HG03025 (cell line): Measurements from ENCODE around the gene ABHD16A.

ENCODE experiments used
- ATAC-seq: cut with Tn5 transposase; IDR thresholded peaks from one replicate; pipeline ENCODE4 v1.9.1; 2021; ENCODE audit warnings: mild to moderate bottlenecking, moderate library complexity; ENCODE audit not compliant: unreplicated experiment, low FRiP score

Gene ABHD16A

DNA sequence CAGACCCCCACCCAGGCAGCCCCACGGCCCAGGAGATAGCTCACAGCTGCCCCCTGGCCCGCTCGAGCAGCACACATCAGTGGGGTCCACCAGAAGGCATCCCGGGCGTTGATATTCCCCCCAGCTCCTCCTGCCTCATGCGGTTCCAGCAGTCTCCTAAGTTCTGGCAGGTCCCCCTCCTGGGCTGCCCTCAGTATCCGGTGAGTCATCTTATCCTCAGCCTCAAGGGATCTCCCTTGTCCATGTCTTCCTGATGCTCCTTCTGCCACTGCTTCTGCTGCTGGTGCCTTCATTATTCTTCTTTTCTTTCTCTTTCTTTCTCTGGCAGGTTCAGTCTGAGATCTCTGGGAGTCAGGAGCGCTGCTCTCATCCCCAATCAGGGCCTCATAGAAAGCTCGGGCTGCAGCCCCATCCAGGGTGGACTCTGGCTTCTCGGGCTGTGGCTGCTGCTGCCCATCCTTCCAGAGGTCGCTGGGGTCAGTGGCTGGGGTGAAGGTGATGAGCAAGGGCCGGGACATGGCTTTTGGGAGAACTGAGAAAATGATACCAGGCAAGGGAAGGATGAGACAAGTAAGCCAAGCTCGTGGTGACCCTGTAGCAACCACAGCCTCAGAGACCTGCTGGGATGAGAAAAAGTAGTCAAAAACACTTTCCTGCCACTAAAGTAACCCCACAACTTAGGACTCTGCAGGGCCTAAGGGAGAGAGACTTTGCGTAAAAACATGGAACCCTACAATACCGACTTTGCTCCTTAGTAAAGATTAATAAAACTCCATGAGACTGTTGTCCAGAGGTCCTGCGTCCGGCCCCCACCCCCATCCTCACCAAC, 38.9 kb downstream of the ABHD16A start:
- ATAC-seq = no peak

GRCh38 chr6:31663126-31663960, 39.8 kb downstream of the ABHD16A start:
- no peak for ATAC-seq

GRCh38 chr6:31662124-31662723, 40.9 kb downstream of the ABHD16A start:
- ATAC-seq = no peak

DNA sequence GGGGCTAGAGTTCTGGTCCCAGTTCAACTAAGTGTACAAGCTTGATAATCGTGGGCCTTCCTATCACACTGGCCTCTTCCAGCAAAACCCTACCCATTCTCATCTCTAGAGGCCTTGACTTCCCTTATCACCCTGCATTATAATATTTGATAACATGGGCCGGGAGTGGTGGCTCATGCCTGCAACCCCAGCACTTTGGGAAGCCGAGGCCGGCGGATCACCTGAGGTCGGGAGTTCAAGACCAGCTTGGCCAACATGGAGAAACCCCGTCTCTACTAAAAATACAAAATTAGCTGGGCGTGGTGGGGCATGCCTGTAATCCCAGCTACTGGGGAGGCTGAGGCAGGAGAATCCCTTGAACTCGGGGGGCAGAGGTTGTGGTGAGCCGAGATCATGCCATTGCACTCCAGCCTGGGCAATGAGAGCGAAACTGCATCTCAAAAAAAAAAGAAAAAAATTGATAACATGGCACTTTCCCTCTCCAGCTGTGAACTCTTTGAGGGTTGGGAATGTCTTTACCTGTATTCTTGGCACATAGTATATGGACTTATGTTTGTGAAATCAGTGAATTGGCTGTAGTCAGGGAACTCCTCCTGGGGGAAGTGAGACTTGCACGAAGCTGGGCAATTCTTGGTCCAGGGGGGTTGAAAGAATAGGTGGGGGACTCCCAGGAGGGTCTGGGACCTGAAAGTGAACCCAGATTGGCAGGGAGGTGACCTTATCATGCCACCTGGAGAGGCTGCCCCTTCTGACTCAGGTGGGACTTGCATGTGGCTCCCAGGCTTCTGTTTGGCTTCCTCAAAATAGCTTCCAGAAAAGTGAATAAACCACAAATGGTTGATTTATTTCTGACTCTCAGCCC, 41.6 kb downstream of the ABHD16A start:
- no peak for ATAC-seq

DNA sequence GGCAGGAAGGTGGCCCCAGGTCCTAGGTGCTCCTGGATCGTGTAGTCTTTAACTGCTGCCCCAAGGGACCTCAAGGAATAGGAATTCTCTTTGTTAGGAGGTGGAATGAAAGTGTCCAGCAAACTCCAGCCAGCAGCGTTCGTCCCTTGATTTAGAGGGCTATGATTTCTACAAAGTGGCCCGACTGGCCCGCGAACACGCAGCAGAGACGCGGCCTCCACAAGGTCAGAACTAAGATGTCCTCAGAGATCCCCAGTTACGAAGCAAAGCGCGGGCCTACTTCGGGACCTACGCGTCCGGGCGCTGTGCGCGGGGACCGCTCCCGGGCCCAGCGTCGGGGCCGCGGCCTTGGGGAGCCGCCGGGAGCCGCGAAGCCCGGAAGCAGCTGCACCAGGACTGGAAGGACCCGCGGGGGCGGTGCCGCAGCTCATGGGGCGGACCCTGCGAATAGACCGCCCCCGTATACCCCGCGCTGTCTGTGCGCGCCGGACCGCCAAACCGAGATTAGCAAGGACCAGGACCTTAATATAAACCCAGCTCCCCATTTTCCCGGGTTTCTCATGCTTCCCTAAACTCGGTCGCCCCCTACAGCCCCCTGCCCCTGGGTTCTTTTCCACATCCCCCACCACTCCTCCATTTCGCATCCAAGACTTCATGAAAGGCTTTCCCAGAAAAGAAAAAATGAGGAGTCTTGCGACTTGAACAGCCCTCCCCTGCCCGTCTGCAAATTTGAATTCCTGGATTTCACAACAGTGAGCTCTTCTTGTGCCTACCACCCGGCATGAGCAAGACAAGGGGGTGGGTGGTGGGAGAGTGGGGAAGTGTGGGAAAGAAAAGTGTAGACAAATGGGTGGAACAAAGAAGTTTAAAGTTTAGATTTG, 42.5 kb downstream of the ABHD16A start, which contains the start of gene C6orf47:
Gene C6orf47 (minus strand): TSS at position 398 of the 881 bp plus-strand sequence. CDS start 831 bp downstream, outside the sequence.
- ATAC-seq = peak; percentile 37

DNA sequence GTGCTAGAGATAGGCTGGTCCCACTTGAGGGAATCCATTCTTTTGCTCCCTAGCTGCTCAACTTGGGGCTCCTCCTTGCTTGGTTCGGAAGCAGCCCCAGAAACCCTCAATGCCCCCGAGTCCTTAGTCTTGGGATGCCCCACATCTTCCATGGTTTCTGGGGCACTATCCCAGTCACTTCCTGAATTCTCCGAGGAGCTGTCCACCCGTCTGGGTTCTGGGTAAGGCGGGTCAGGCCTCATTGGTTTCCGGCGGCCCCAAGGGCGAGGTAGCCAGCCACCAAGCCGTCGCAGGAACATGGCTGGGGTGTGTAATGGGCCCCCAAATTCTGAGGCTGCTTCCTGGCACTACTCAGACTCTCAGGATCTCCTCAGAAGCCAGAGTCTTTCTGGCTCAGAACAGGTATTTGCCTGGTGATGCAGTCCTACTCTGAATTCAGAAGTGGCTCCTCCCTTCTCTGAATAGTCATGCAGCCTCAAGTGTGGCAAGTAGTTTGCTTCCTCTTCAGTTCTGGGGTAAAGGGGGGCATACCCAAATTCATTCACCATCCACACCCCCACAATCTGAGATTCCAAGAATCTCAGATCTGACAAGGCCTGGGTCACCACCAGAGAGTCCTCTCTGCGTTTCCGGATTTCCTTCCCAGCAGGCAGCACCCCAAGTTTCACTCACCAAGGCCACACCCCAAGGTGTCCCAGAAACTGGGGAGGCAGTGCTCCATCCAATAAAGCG, 43.3 kb downstream of the ABHD16A start:
- no peak for ATAC-seq

DNA sequence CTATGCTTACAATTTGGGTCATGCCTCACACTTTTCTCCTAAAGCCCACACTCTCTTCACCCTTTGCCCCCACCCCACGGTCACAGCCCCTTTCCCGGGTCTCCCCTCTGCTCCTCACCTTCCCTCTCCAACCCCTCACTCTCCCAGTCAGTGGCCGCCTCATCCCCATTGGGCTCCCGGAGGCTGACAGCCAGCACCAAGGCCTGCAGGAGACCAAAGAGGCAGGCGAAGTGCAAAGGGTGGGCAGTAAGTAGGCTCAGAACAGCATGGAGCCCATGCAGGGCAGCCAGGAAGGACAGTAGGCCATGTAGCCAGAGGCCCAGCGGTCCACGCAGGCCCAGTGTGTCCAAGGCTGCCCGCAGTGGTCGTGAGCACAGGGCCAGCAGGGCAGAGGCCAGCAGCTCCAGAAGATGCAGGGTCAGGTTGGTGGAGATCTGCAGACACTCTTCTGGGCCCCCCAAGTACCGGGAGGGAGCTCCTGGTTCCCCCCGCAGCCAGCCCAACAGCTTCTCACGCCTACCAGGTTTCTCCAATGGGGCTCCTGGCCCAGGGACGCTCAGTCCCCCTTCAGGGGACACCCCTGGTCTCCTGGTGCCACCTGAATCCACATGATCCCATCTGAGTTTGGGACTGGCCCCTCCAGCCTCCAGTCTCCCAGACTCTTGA, 44.0 kb downstream of the ABHD16A start:
- ATAC-seq = no peak

GRCh38 chr6:31658158-31658688, 44.9 kb downstream of the ABHD16A start:
- no peak for ATAC-seq

DNA sequence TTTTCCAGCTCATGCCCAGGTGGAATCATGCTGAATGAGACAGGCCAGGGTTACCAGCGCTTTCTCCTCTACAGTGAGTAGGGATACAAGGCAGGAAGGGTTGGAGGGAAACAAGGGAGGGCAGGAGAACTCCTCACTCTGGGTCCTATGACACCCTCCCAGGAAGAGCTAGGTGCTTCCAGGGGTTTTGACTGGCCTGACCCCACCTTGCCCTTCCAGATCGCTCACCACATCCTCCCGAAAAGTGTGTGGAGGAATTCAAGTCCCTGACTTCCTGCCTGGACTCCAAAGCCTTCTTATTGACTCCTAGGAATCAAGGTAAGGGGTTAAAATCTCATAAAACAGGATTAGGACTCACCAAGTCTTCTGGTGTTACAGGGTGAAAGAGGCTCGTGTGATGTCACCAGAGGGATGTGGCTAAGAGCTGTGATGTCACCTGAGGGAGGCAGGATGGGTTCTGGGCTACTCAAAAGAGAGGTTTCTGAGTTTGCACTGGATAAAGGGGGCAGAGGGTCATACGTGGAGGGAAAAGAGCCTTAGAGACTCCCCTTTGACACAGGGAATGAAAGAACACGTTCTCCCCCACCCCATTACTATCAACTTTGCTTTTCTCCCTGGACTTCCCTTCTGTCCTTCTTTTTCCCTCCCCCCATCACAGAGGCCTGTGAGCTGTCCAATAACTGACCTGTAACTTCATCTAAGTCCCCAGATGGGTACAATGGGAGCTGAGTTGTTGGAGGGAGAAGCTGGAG, 45.5 kb downstream of the ABHD16A start:
- ATAC-seq = no peak

GRCh38 chr6:31655349-31656237, 47.5 kb downstream of the ABHD16A start, which contains the start of gene APOM:
TSS of gene APOM (plus strand) at chr6:31655894. CDS start at chr6:31655967, 73 bp downstream.
- no peak for ATAC-seq

DNA sequence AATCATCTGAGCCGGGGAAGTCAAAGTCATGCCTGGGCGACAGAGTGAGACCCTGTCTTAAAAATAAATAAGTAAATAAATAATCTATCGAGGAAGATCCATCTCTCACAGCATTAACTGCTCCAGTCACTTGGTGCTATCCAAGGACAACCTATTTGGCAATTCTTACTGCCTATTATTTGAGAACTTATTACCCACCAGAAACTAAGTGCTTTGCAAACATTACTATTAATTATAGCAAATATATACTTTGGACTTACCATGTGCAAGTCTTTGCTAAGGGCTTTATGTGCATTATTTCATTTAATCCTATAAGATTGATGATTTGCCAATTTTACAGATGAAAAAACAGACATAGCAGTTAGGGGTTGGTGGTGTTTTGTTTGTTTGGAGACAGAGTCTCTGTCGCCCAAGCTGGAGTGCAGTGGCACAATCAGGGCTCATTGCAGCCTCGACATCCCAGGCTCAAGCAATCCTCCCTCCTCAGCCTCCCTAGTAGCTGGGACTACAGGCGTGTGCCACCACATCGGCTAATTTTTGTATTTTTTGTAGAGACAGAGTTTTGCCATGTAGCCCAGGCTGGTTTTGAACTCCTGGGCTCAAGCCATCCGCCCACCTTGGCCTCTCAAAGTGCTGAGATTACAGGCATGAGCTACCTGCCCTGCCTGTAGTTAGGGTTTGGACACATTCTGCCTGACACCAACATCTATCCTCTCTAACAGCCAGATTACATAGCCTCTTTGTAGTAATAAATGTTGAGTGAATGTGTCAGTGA, 48.4 kb downstream of the ABHD16A start:
- no peak for ATAC-seq

DNA sequence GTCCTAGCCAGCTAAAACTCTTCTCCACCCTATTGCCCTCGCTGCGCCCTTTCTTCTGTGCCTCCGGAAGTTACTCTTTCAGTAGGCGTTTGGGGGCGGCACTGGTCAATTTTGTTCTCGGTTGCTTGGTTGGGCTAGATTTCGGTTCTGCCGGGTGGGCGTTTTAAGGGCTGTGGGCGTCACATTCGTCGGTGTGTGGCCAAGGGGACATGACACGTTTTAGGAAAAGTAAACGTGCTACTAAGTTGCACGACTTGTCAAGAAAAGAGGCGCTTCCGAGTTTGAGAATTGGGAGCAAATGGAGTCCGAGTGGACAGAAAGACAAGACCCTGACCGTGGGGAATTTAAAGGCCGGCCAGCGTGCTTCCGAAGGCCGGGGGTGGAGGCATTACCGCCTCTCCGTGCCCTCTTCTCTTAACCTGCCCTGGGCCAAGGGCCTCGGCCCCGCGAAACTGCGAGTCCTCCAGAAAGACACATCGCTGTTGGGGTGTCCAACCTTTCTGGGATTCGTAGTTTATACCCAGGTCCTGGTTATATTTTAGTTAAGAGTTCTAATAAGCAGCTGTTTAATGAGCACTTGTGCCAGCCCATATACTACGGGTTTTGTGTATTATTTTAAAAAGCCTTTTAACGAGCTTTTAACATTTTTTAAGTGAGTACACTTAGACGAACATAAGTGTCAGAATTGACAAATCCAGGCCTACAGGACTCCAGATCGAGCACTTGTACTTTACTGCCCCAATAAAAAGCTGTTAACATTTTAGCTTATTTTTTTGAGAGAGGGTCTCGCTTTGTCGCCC, 50.0 kb downstream of the ABHD16A start:
- ATAC-seq = peak; percentile 47

DNA sequence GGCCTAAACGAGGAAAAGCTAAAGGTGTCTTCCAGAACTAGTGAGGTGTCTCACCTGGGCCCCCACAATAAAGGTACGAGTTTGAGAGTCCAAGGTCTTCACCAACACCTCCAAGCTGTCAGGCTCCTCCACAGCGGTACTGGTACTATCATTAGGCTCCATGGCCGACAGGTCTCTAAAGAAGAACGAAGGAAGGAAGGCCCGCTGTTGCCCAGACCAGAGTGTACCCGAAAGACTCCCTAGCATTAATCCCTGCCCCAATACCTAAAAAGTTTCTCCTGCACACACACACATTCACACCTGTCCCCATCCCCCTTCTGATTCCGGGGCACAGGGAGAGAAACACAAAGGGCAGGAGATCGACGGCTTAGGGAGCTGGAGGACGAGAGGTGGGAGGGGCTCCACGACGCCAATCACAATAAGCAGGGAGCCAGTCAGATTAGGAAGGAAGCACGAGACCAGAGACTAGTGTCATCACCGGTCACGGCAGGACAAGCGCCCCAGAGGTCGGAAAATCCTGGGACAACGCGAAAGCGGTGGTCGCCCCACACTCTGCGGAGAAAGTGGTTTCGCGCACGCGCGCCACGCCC, 51.4 kb downstream of the ABHD16A start:
- peak; percentile 25 for ATAC-seq

GRCh38 chr6:31645325-31645724, 57.8 kb downstream of the ABHD16A start:
- no peak for ATAC-seq
